Thoracic aorta (tissue), 2 donors: ENCODE results near the gene ADAMTSL3. TPM values are rescaled to one million over a fixed set of nuclear protein-coding genes. Genes with fewer than 3 reads are reported as not detected.

Experiments
- ATAC-seq: fragments of 150-250 bp; one replicate; pipeline ENCODE4 v1.8.0; 2017; ENCODE audit warnings: low read depth; ENCODE audit not compliant: insufficient number of reproducible peaks, low FRiP score
- DNase-seq: peaks from one replicate; pipeline ENCODE4 v3.0.0-alpha.2; 2020; ENCODE audit warnings: low spot score
- H3K27ac ChIP-seq, 2 donors: fragments of 200-600 bp; sonication (generic); 1 replicate in 1 of 2; 2 replicates in 1 of 2; pipeline ENCODE4 v1.5.1; 2016; ENCODE audit warnings: mild to moderate bottlenecking in 2 of 2, moderate library complexity in 2 of 2
- H3K27me3 ChIP-seq: fragments of 200-600 bp; sonication (generic); replicated peaks from 2 replicates; pipeline ENCODE4 v1.6.0; 2016; ENCODE audit warnings: mild to moderate bottlenecking; ENCODE audit not compliant: insufficient read depth
- H3K36me3 ChIP-seq: fragments of 200-600 bp; sonication (generic); one replicate; pipeline ENCODE4 v1.5.1; 2016
- H3K4me1 ChIP-seq, 2 donors: fragments of 200-600 bp; sonication (generic); 1 replicate in 1 of 2; 2 replicates in 1 of 2; pipeline versions ENCODE4 v1.5.1 to v1.6.0; 2016; ENCODE audit warnings: low read depth in 2 of 2, mild to moderate bottlenecking in 1 of 2; ENCODE audit not compliant: control insufficient read depth in 1 of 2
- H3K4me3 ChIP-seq: fragments of 200-600 bp; sonication (generic); 2 replicates; pipeline ENCODE4 v1.5.1; 2016; ENCODE audit warnings: mild to moderate bottlenecking
- H3K9me3 ChIP-seq: fragments of 200-600 bp; sonication (generic); 2 replicates; pipeline ENCODE4 v1.5.1; 2016
- CTCF ChIP-seq: fragments of 200-600 bp; sonication (generic); IDR thresholded peaks from one replicate; pipeline ENCODE4 v1.5.1; 2019; ENCODE audit warnings: antibody characterized with exemption
- total RNA-seq, 2 donors: library from RNA; depleted of rRNA; stranded (reverse); fragments of >200 nt; gene quantifications; one replicate each; pipeline versions ENCODE4 v1.1.0 to v1.2.3, GENCODE V29; 2016

ADAMTSL3 gene
- total RNA-seq, 2 donors from 2014 or later = 41.4 to 45.4 TPM

- Histone ChIP-seq H3K27ac (no peak overlapping the region), H3K36me3 (no peaks in the 10 kb centered on the region), H3K4me3 (peak overlapping the region; percentile 12), H3K4me1 (peaks cover 0 to 22% of the 10 kb centered on the region in 2 donors), H3K27me3 (no peaks in the 10 kb centered on the region), H3K9me3 (no peaks in the 10 kb centered on the region)
- ATAC-seq (no peak), DNase-seq (no peak)
- TF ChIP-seq CTCF = no peak
Observed at GRCh38 chr15:83685916-83686332, 32.0 kb downstream of the ADAMTSL3 start.

GRCh38 chr15:83688201-83688600 is 34.3 kb downstream of the ADAMTSL3 start:
- Histone ChIP-seq H3K27me3 (no peaks in the 10 kb centered on the region), H3K27ac (no peak overlapping the region), H3K4me1 (peaks cover 6 to 26% of the 10 kb centered on the region in 2 donors), H3K9me3 (no peaks in the 10 kb centered on the region), H3K36me3 (no peaks in the 10 kb centered on the region), H3K4me3 (no peak overlapping the region)
- DNase-seq = no peak
- TF ChIP-seq CTCF = no peak
- no peak for ATAC-seq

GRCh38 chr15:83690676-83691075 is 36.8 kb downstream of the ADAMTSL3 start:
- Histone ChIP-seq H3K4me3 (no peak overlapping the region), H3K4me1 (peaks cover 24 to 47% of the 10 kb centered on the region in 2 donors), H3K27me3 (no peaks in the 10 kb centered on the region), H3K36me3 (no peaks in the 10 kb centered on the region), H3K27ac (no peak overlapping the region), H3K9me3 (no peaks in the 10 kb centered on the region)
- no peak for DNase-seq
- no peak for TF ChIP-seq CTCF
- no peak for ATAC-seq

- H3K4me1 ChIP-seq = peaks cover 35 to 57% of the 10 kb centered on the region in 2 donors
- TF ChIP-seq CTCF = no peak
- no peaks in the 10 kb centered on the region for H3K9me3 ChIP-seq
- no peaks in the 10 kb centered on the region for H3K36me3 ChIP-seq
- no peaks in the 10 kb centered on the region for H3K27me3 ChIP-seq
- peak overlapping the region; percentile 72 to 74 for H3K27ac ChIP-seq
- DNase-seq (no peak), ATAC-seq (no peak)
- H3K4me3 ChIP-seq = peak overlapping the region; percentile 39
Observed at GRCh38 chr15:83692746-83693581, 39.0 kb downstream of the ADAMTSL3 start.

GRCh38 chr15:83694015-83694414 is 40.1 kb downstream of the ADAMTSL3 start:
- Histone ChIP-seq H3K4me1 (peaks cover 35 to 57% of the 10 kb centered on the region in 2 donors), H3K4me3 (peak overlapping the region; percentile 65), H3K9me3 (no peaks in the 10 kb centered on the region), H3K27me3 (no peaks in the 10 kb centered on the region), H3K27ac (peak overlapping the region; percentile 72 to 74), H3K36me3 (no peaks in the 10 kb centered on the region)
- TF ChIP-seq CTCF = no peak
- ATAC-seq (peak; percentile 62), DNase-seq (no peak)
